Measurements from ENCODE around the gene MTHFD1.

MTHFD1 gene

GRCh38 chr14:64447876-64448670 is 59.9 kb downstream of the MTHFD1 start:
- no peak for DNase-seq

GRCh38 chr14:64450255-64450654 is 62.1 kb downstream of the MTHFD1 start:
- no peak for DNase-seq

GRCh38 chr14:64454671-64455070 is 66.5 kb downstream of the MTHFD1 start:
- DNase-seq: no peak

- no peak for DNase-seq
Measured at GRCh38 chr14:64459405-64460136, 71.4 kb downstream of the MTHFD1 start.

GRCh38 chr14:64461221-64461620 is 73.1 kb downstream of the MTHFD1 start:
- DNase-seq: no peak

DNA sequence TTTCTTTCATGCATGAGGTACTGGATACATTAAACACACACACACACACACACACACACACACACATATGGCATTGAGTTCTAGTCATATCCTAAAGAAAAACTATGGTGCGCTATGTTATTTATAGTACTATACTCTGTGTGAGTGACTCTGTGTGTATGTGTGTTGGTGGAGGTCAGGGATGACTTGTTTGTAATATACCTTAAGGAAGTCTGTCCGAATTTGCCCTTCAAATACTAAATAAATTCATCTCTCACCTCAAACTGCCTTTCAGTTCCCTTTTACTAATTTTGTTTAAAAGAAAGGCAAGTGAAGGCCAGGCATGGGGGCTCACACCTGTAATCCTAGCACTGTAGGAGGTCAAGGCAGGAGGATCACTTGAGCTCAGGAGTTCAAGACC is 75.0 kb downstream of the MTHFD1 start:
- no peak for DNase-seq

- DNase-seq: no peak
Measured at GRCh38 chr14:64463873-64464272, 75.7 kb downstream of the MTHFD1 start.

DNA sequence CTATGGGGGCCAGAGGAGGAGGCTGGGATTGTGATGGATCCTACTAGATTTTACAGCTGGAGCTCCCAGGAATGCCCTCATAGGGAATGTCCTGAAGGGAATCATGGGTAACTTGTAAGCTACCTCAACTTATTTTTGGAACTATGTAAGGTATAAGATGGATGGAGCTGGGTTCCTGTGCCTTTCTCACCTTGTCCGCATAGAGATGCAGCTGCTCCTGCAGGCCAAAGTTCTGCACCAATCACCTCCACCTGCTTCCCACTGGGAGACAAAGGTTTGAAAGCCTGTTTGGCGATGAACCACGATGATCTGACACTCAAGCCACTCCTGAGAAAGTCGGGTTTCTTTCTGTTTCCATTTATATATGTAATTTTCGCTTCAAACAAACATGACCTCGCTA is 76.5 kb downstream of the MTHFD1 start:
- DNase-seq: no peak

DNA sequence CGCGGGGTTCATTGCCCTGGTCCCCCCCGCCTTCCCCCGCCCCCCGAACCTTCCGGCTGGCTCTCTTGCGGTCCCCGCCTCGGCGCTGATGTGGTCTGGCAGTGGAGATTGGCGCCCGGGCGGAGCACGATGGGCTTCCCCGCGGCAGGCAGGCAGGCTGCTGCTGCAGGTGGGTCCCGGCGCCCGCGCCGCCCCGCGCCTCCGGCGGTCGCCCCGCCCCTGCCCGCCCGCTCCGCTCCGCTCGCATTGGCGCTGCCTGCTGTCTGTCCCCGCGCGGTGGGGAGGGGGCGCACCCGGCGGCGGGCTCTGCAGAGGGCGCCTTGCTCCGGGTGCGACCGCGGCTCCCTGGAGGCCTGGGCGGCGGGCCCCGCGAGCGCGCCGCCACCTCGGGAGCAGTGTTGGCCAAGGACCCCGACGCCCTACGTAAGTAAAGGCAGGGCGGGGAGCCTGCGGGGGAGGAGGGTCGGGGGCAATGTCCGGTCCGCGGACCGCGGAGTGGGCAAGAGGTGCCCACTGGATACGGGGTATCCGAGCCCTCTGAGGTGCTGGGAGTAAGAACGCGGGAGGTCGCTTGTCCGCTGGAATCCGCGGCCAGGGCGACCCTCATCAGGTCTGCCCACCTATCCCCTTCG is 77.2 kb downstream of the MTHFD1 start, which contains the start of gene AKAP5:
Gene AKAP5, plus strand, starts transcription at position 309 of the 632 bp plus-strand sequence. CDS start 2,896 bp downstream, outside the sequence.
- no peak for DNase-seq

DNA sequence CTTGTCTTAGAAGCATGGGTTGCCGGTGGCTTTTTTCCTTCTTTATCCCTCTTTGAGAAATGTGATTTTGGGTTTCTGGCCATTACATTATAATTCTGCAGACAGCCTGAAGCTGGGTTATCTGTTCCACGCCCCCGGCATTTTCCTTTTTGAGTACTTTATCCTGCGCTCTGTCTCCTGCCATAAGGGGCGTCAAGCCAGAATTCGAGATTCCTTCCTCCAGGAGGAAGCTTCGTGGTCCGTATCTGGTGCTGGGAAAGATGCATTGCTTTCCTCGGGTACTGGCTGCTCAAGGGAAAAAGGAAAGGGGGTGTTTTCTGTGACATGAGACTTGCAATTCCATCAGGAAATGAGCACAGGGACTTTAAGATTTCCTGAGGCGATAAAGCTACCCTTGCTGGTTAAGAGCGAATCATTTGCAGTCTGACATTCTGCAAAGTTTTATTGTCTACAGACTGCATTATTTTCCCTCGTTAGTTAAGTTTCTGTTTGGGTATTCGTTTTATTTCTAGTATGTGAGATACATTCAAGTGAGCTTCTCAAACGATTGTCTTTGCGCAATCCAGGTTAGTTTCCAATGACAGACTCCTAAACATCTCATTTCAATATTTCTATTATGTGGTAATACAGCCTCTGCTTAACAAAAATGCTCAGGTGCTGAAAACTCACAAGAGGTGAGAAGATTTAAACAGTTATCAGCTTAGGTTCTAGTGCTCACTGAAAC is 77.8 kb downstream of the MTHFD1 start:
- DNase-seq: no peak

DNA sequence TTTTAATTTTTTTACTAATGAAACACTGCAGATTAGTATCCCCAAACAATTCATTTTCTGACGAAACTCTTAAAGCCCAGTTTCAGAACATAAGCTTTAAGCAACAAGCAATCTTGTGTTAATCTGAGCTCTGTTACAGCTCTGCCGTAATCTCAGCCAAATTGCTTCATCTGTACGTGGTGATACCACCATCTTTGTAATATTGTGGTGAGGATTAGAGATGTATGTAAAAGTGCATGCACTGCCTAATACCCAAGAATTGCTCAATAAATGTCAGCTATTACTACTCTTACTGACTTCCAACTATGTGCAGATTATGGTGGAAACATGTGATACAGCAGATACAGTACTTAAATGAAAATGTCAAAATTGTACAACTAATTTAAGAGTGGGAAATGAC is 78.9 kb downstream of the MTHFD1 start:
- no peak for DNase-seq

- no peak for DNase-seq
Measured at GRCh38 chr14:64467566-64467965, 79.4 kb downstream of the MTHFD1 start.

- no peak for DNase-seq
Measured at GRCh38 chr14:64468451-64468850, 80.3 kb downstream of the MTHFD1 start.

DNA sequence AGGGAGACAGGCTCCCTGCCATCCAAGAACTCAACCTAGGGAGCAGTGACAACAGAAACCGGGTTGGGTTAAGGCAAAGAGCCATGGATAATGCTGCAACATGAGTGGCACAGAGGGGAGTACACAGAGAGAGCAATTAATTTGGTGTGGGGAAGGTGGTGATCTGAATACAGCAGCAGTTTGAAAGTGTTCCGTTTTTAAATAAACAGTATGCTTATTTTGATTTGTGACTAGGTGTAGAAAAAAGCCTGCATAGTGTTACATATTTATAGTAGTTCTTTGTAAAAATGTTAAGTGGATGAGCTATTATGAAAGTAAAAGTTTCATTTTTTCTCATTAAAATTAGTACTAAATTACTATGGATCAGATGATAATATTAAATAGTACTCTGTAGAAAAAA is 85.9 kb downstream of the MTHFD1 start:
- DNase-seq: no peak

- no peak for DNase-seq
Measured at GRCh38 chr14:64474698-64475097, 86.5 kb downstream of the MTHFD1 start.

GRCh38 chr14:64475585-64476273 is 87.6 kb downstream of the MTHFD1 start:
- DNase-seq: no peak

- no peak for DNase-seq
Measured at GRCh38 chr14:64476438-64476837, 88.3 kb downstream of the MTHFD1 start.

- DNase-seq: peak in 1 of 2 donors; percentile 17
Measured at GRCh38 chr14:64478634-64479250, 90.6 kb downstream of the MTHFD1 start.

GRCh38 chr14:64488590-64489099 is 100.5 kb downstream of the MTHFD1 start:
- DNase-seq: no peak

DNA sequence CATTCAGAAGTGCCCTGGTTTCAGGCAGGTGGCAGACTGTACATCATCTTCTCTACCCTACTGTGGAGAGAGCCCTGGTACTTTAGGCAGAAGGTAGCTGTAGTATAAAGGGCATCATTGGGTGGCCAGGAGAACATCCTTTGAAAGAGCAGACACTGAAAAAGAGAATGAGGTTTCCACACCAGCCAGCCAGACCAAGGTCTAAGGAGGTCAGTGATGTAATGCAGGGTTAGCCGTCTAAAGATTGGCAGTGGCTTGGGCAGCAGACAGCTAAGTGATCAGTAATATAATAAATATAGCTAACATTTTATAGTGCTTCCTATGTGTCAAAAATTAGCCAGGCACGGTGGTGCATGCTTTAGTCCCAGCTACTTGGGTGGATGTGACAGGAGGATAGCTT is 103.5 kb downstream of the MTHFD1 start:
- no peak for DNase-seq

GRCh38 chr14:64493455-64493854 is 105.3 kb downstream of the MTHFD1 start:
- no peak for DNase-seq

GRCh38 chr14:64495252-64495651 is 107.1 kb downstream of the MTHFD1 start:
- DNase-seq: no peak
